Vagina (tissue), 2 donors: ENCODE results near the gene STAU1. TPM values are rescaled to one million over a fixed set of nuclear protein-coding genes. Genes with fewer than 3 reads are reported as not detected.
A peak's percentile ranks its signal among the peaks of the same experiment; 100 is the strongest.
"Not testable (repeated sequence)": the region's sequence is repeated elsewhere in the genome, so short reads cannot be mapped to it uniquely, and the experiment has no call there.

Experiments
- DNase-seq, 2 donors: peaks; one replicate each; pipeline ENCODE4 v3.0.0-alpha.2; 2017; ENCODE audit errors: extremely low spot score in 2 of 2
- H3K27ac ChIP-seq: fragments of 200-600 bp; sonication (generic); one replicate; pipeline ENCODE4 v1.5.1; 2019
- H3K27me3 ChIP-seq: fragments of 200-600 bp; sonication (generic); one replicate; pipeline ENCODE4 v1.5.1; 2019
- H3K36me3 ChIP-seq, 2 donors: fragments of 200-600 bp; sonication (generic); one replicate each; pipeline ENCODE4 v1.5.1; 2017 to 2019
- H3K4me1 ChIP-seq: fragments of 200-600 bp; sonication (generic); one replicate; pipeline ENCODE4 v1.5.1; 2019
- H3K4me3 ChIP-seq, 2 donors: fragments of 200-600 bp; sonication (generic); 1 replicate in 1 of 2; 2 replicates in 1 of 2; pipeline ENCODE4 v1.5.1; 2016 to 2019
- H3K9me3 ChIP-seq: fragments of 200-600 bp; sonication (generic); one replicate; pipeline ENCODE4 v1.5.1; 2019
- POLR2A ChIP-seq, 2 donors: fragments of 450-650 bp; IDR thresholded peaks; one replicate each; pipeline ENCODE4 v1.6.1; 2017; ENCODE audit warnings: antibody characterized with exemption in 2 of 2, mild to moderate bottlenecking in 2 of 2, moderate library complexity in 2 of 2
- POLR2AphosphoS5 ChIP-seq, 2 donors: sonication (generic); formaldehyde crosslinking; IDR thresholded peaks; one replicate each; pipeline ENCODE4 v1.9.0; 2017; ENCODE audit warnings: antibody characterized with exemption in 2 of 2, mild to moderate bottlenecking in 2 of 2, low read depth in 1 of 2; ENCODE audit not compliant: insufficient read depth in 1 of 2
- intact Hi-C: fragments of 100-400 bp; cut with DNase I; formaldehyde crosslinking; loops from one replicate; pipeline ENCODE4 v1.15.1; 2023
- total RNA-seq: library from RNA; depleted of rRNA; stranded (reverse); fragments of >200 nt; gene quantifications from one replicate; pipeline ENCODE4 v1.2.3, GENCODE V29; 2016
- TF ChIP-seq, protein P1 (sequence below), 3 experiments: fragments of 450-650 bp in 2 of 3; fragments of 200-600 bp in 1 of 3; sonication (generic) in 1 of 3; IDR thresholded peaks; one replicate each; pipeline ENCODE4 v1.5.1; 2017 to 2019; ENCODE audit warnings: antibody characterized with exemption in 3 of 3, mild to moderate bottlenecking in 2 of 3, moderate library complexity in 2 of 3

The STAU1 gene
- total RNA-seq, 1 donor from 2014 or later: 68.5 TPM

DNA sequence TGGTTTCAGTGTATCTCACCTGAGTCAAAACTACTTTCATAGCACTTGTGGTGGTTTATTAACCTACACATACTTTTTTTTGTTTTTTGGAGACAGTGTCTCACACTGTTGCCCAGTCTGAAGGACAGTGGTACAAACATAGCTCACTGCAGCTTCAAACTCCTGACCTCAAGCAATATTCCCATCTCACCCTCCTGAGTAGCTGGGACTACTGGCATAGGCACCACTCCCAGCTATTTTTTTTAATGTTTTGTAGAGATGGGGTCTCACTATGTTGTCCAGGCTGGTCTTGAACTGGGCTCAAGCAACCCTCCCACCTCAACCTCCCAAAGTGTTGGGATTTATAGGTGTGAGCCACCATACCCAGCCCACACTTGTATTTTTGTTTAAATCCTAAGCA lies 49.7 kb downstream of the STAU1 start:
- H3K9me3 ChIP-seq: no peaks in the 10 kb centered on the region
- TF ChIP-seq POLR2AphosphoS5 (IDR thresholded peaks at IDR 0.05; ENCODE audit: insufficient read depth in 1 of 2, low read depth in 1 of 2): no peak
- TF ChIP-seq, protein P1, sequence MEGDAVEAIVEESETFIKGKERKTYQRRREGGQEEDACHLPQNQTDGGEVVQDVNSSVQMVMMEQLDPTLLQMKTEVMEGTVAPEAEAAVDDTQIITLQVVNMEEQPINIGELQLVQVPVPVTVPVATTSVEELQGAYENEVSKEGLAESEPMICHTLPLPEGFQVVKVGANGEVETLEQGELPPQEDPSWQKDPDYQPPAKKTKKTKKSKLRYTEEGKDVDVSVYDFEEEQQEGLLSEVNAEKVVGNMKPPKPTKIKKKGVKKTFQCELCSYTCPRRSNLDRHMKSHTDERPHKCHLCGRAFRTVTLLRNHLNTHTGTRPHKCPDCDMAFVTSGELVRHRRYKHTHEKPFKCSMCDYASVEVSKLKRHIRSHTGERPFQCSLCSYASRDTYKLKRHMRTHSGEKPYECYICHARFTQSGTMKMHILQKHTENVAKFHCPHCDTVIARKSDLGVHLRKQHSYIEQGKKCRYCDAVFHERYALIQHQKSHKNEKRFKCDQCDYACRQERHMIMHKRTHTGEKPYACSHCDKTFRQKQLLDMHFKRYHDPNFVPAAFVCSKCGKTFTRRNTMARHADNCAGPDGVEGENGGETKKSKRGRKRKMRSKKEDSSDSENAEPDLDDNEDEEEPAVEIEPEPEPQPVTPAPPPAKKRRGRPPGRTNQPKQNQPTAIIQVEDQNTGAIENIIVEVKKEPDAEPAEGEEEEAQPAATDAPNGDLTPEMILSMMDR (IDR thresholded peaks at IDR 0.05): no peak
- TF ChIP-seq POLR2A (IDR thresholded peaks at IDR 0.05): no peak
- H3K4me3 ChIP-seq: no peak overlapping the region
- peaks cover 0 to 21% of the 10 kb centered on the region in 2 donors for H3K36me3 ChIP-seq
- DNase-seq: no peak
- intact Hi-C loops: no loop called here
- H3K4me1 ChIP-seq: peaks cover 14% of the 10 kb centered on the region
- H3K27ac ChIP-seq: no peak overlapping the region
- H3K27me3 ChIP-seq: no peaks in the 10 kb centered on the region

DNA sequence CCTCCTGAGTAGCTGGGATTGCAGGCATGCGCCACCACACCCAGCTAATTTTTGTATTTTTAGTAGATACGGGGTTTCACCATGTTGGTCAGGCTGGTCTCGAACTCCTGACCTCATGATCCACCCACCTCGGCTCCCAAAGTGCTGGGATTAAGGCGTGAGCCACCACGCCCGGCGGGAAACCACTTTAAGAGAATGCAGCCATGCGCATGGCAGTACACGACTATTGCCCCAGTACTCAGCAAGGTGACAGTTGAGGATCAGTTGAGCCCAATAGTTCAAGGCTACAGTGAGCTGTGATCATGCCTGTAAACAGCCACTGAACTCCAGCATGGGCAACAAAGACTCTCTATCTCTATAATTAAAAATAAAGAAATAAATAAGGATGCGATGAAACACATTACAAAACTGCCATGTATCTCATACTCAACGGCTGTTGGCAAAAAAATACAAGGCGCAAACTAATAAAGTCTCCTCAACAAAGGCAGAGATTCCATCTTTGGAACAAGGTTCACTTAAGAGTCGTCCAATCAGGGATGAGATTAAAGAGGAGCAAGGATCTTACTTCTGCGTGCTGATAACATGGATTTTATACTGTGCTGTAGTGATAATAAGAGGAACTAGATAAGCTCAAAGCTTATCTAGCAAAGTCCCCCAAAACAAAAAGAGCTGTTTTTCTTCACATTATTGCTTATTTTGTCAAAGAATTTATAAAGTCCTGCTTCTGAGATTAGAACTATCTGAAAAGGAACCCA lies 51.1 kb downstream of the STAU1 start:
- Histone ChIP-seq H3K27me3 (no peaks in the 10 kb centered on the region), H3K9me3 (no peaks in the 10 kb centered on the region), H3K4me1 (peaks cover 19% of the 10 kb centered on the region), H3K36me3 (peaks cover 0 to 21% of the 10 kb centered on the region in 2 donors), H3K27ac (no peak overlapping the region), H3K4me3 (no peak overlapping the region)
- intact Hi-C loops: no loop called here
- no peak for DNase-seq
- TF ChIP-seq, protein P1 (IDR thresholded peaks at IDR 0.05): no peak
- TF ChIP-seq POLR2AphosphoS5 (IDR thresholded peaks at IDR 0.05; ENCODE audit: insufficient read depth in 1 of 2, low read depth in 1 of 2) (no peak), POLR2A (IDR thresholded peaks at IDR 0.05) (no peak)

- intact Hi-C loops: loop anchor here (2.0 kb wide), 1 partner anchor 82 kb away; no protein-coding TSS in a partner anchor
- not testable (repeated sequence) for H3K27ac ChIP-seq, H3K4me3 ChIP-seq, DNase-seq, H3K27me3 ChIP-seq, H3K4me1 ChIP-seq, H3K9me3 ChIP-seq
- H3K36me3 ChIP-seq: peaks cover 0 to 19% of the 10 kb centered on the region in 2 donors
These were observed 53.3 kb downstream of the STAU1 start for GRCh38 chr20:49134797-49135196.

DNA sequence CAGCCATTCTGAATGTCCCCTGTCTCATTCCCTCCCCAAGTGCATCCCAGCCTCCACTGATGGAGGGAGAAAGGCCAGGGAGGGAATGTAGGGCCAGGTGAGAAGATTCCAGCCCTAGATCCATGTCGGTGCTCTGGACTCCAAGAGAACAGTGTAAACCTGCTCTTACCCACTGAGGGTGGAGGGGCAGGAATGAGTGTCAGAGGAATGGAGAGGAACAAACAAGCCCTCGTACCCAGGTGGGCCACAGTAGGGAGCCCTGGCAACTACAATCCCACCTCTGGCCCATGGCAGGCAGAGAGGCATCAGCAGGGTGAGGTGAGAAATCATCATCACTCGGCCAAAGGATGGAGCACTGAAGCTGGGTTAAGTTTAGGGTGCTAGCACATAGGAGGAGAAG lies 54.6 kb downstream of the STAU1 start:
- intact Hi-C loops: no loop called here

DNA sequence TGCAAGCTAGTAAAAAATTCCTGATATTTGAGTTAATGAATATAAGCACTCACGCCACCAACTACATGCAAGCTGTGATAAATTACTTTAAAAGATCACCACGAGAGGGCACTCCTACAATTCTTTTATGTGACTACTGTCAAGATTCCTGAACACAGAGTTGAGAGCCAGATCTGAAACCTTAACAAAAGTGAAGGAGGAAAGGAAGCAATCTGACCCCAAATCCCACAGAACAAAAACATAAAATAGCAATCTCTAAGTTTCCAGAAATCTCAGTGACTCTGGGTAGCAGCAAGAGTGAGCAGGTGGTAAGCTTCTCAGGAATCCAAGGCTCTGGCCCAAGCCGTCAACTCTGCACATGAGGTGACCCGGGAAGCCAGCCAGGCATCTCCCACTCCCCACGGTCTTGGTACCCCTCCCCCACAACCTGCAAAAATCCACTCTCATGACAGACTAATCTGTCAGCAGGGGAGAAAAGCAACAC lies 55.1 kb downstream of the STAU1 start:
- Histone ChIP-seq H3K27ac (peak overlapping the region; percentile 42), H3K4me3 (no peak overlapping the region), H3K27me3 (no peaks in the 10 kb centered on the region), H3K9me3 (no peaks in the 10 kb centered on the region), H3K4me1 (peaks cover 6% of the 10 kb centered on the region), H3K36me3 (peaks cover 0 to 16% of the 10 kb centered on the region in 2 donors)
- intact Hi-C loops: no loop called here
- TF ChIP-seq, protein P1 (IDR thresholded peaks at IDR 0.05): peak in 2 of 3 experiments; percentile 40 to 72
- TF ChIP-seq POLR2A (IDR thresholded peaks at IDR 0.05) (no peak), POLR2AphosphoS5 (IDR thresholded peaks at IDR 0.05; ENCODE audit: insufficient read depth in 1 of 2, low read depth in 1 of 2) (peak in 1 of 2 donors; percentile 41)
- no peak for DNase-seq

More for the DNA sequence above, 54.6 kb downstream of the STAU1 start:
- Histone ChIP-seq H3K27me3 (no peaks in the 10 kb centered on the region), H3K36me3 (peaks cover 0 to 15% of the 10 kb centered on the region in 2 donors), H3K27ac (peak overlapping the region; percentile 42), H3K4me1 (peaks cover 6% of the 10 kb centered on the region), H3K4me3 (no peak overlapping the region), H3K9me3 (no peaks in the 10 kb centered on the region)
- no peak for TF ChIP-seq POLR2A (IDR thresholded peaks at IDR 0.05)
- TF ChIP-seq POLR2AphosphoS5 (IDR thresholded peaks at IDR 0.05; ENCODE audit: insufficient read depth in 1 of 2, low read depth in 1 of 2): no peak
- TF ChIP-seq, protein P1 (IDR thresholded peaks at IDR 0.05): no peak
- no peak for DNase-seq
